H1 (cell line): ENCODE measurements around the gene IL17A. TPM values are rescaled to one million over a fixed set of nuclear protein-coding genes. Genes with fewer than 3 reads are reported as not detected.

Experiments
- CTCF ChIA-PET: fragments of 300-600 bp; sonication (Branson Sonifier 250); formaldehyde crosslinking; loops from one replicate; lab custom pipeline; 2021; ENCODE audit not compliant: partially characterized antibody; lab: Charles Lee
- POLR2A ChIA-PET: fragments of 300-600 bp; sonication (Branson Sonifier 250); formaldehyde crosslinking; loops from one replicate; lab custom pipeline; 2021; ENCODE audit warnings: inconsistent platforms; ENCODE audit not compliant: partially characterized antibody; lab: Charles Lee
- DNase-seq, 2 experiments: peaks; one replicate each; pipeline versions ENCODE4 v3.0.0 to v3.0.0-alpha.2; 2010 to 2022; ENCODE audit warnings: low spot score in 2 of 2, low read depth in 1 of 2, mixed read lengths in 1 of 2
- FAIRE-seq: peaks from 2 replicates; lab custom pipeline; 2011; peaks lifted over from hg19 to GRCh38; lab: Jason Lieb, UNC
- H2AFZ ChIP-seq: 2 replicates; pipeline ENCODE4 v1.8.1; 2012; ENCODE audit warnings: low read length, inconsistent platforms
- H2AK5ac ChIP-seq: 2 replicates; pipeline ENCODE4 v1.6.1; 2013; ENCODE audit warnings: low read depth, low read length
- H2BK120ac ChIP-seq: replicated peaks from 2 replicates; pipeline ENCODE3; 2013; ENCODE audit warnings: low read depth, low read length, inconsistent platforms
- H2BK12ac ChIP-seq: 2 replicates; pipeline ENCODE4 v1.6.1; 2013; ENCODE audit warnings: low read depth, low read length
- H2BK15ac ChIP-seq: 2 replicates; pipeline ENCODE4 v1.6.1; 2013; ENCODE audit warnings: low read length
- H2BK20ac ChIP-seq: 2 replicates; pipeline ENCODE4 v1.6.1; 2013; ENCODE audit warnings: low read length
- H2BK5ac ChIP-seq: 2 replicates; pipeline ENCODE4 v1.6.1; 2013; ENCODE audit warnings: low read depth, low read length
- H3K14ac ChIP-seq: 2 replicates; pipeline ENCODE4 v1.6.1; 2013; ENCODE audit warnings: inconsistent platforms; ENCODE audit not compliant: insufficient read length
- H3K18ac ChIP-seq: 2 replicates; pipeline ENCODE4 v1.6.1; 2013; ENCODE audit warnings: low read length; ENCODE audit errors: extremely low read depth
- H3K23ac ChIP-seq: 2 replicates; pipeline ENCODE4 v1.6.1; 2013; ENCODE audit warnings: inconsistent platforms; ENCODE audit not compliant: insufficient read length
- H3K23me2 ChIP-seq: 2 replicates; pipeline ENCODE4 v1.6.1; 2013; ENCODE audit warnings: low read depth, low read length
- H3K27ac ChIP-seq: 2 replicates; pipeline ENCODE4 v1.6.1; 2011; ENCODE audit warnings: low read depth, low read length, inconsistent platforms
- H3K27me3 ChIP-seq, 4 experiments: replicated peaks in 1 of 4; 1 replicate in 1 of 4; 2 replicates in 3 of 4; pipeline versions ENCODE4 v1.6.1 to v1.8.1; 2011 to 2013; ENCODE audit warnings: low read length in 3 of 4, mild to moderate bottlenecking in 3 of 4, inconsistent platforms in 2 of 4, mixed read lengths in 2 of 4, moderate library complexity in 1 of 4; ENCODE audit not compliant: control insufficient read depth in 3 of 4, insufficient read depth in 3 of 4; ENCODE audit errors: extremely low read depth in 1 of 4
- H3K36me3 ChIP-seq, 4 experiments: 2 replicates each; pipeline versions ENCODE4 v1.6.1 to v1.8.1; 2011 to 2013; ENCODE audit warnings: mild to moderate bottlenecking in 4 of 4, low read length in 3 of 4, moderate library complexity in 2 of 4, control low read depth in 1 of 4, inconsistent platforms in 1 of 4; ENCODE audit not compliant: insufficient read depth in 4 of 4, control insufficient read depth in 2 of 4
- H3K4ac ChIP-seq: replicated peaks from 2 replicates; pipeline ENCODE3; 2013; ENCODE audit warnings: low read length, low read depth, mixed read lengths, inconsistent platforms; ENCODE audit not compliant: insufficient read length
- H3K4me1 ChIP-seq, 4 experiments: replicated peaks in 1 of 4; 1 replicate in 1 of 4; 2 replicates in 3 of 4; pipeline versions ENCODE4 v1.6.1 to v1.8.1; 2011 to 2013; ENCODE audit warnings: low read length in 3 of 4, inconsistent platforms in 2 of 4, mixed read lengths in 1 of 4; ENCODE audit not compliant: insufficient read depth in 4 of 4, control insufficient read depth in 3 of 4
- H3K4me2 ChIP-seq, 2 experiments: 2 replicates each; pipeline versions ENCODE4 v1.6.1 to v1.8.1; 2011 to 2013; ENCODE audit warnings: low read depth in 2 of 2, low read length in 2 of 2, control low read depth in 1 of 2, inconsistent platforms in 1 of 2, mild to moderate bottlenecking in 1 of 2; ENCODE audit not compliant: insufficient read depth in 1 of 2
- H3K4me3 ChIP-seq, 4 experiments: fragments of 200-600, 300-600 bp in 1 of 4; sonication (generic), shearing (Covaris generic), sonication (Bioruptor Twin) in 1 of 4; 2 replicates each; pipeline versions ENCODE4 v1.5.1 to v1.8.1; 2011 to 2016; ENCODE audit warnings: low read length in 4 of 4, low read depth in 3 of 4, control low read depth in 2 of 4, inconsistent platforms in 2 of 4, mild to moderate bottlenecking in 2 of 4, mixed read lengths in 1 of 4, moderate library complexity in 1 of 4; ENCODE audit not compliant: insufficient read depth in 2 of 4; ENCODE audit errors: extremely low read depth in 1 of 4
- H3K56ac ChIP-seq: replicated peaks from 2 replicates; pipeline ENCODE3; 2013; ENCODE audit warnings: low read depth, mild to moderate bottlenecking, mixed read lengths, low read length, inconsistent platforms; ENCODE audit not compliant: insufficient read length
- H3K79me1 ChIP-seq: 2 replicates; pipeline ENCODE4 v1.6.1; 2013; ENCODE audit warnings: low read depth, low read length, control low read depth
- H3K79me2 ChIP-seq, 2 experiments: 2 replicates each; pipeline versions ENCODE4 v1.6.1 to v1.8.1; 2012 to 2013; ENCODE audit warnings: low read length in 2 of 2, mild to moderate bottlenecking in 2 of 2, inconsistent platforms in 1 of 2; ENCODE audit not compliant: insufficient read depth in 2 of 2, control insufficient read depth in 1 of 2
- H3K9ac ChIP-seq, 4 experiments: replicated peaks in 1 of 4; 1 replicate in 1 of 4; 2 replicates in 3 of 4; pipeline versions ENCODE4 v1.6.1 to v1.8.1; 2011 to 2013; ENCODE audit warnings: low read depth in 3 of 4, low read length in 3 of 4, control low read depth in 2 of 4, mild to moderate bottlenecking in 2 of 4, moderate library complexity in 2 of 4, inconsistent platforms in 1 of 4; ENCODE audit errors: extremely low read depth in 1 of 4
- H3K9me3 ChIP-seq, 2 experiments: 2 replicates each; pipeline versions ENCODE4 v1.6.1 to v1.8.1; 2012 to 2013; ENCODE audit warnings: mild to moderate bottlenecking in 2 of 2, moderate library complexity in 2 of 2, control low read depth in 1 of 2, inconsistent platforms in 1 of 2, low read depth in 1 of 2, low read length in 1 of 2, mixed read lengths in 1 of 2; ENCODE audit not compliant: insufficient read depth in 2 of 2
- H4K20me1 ChIP-seq, 2 experiments: replicated peaks in 1 of 2; 2 replicates each; pipeline versions ENCODE3 to v1.8.1; 2011 to 2013; ENCODE audit warnings: inconsistent platforms in 2 of 2, low read length in 2 of 2, mild to moderate bottlenecking in 1 of 2; ENCODE audit not compliant: insufficient read depth in 2 of 2, control insufficient read depth in 1 of 2
- H4K5ac ChIP-seq: 2 replicates; pipeline ENCODE4 v1.6.1; 2013; ENCODE audit warnings: low read length, low read depth, mixed read lengths, inconsistent platforms; ENCODE audit not compliant: insufficient read length
- H4K8ac ChIP-seq: 2 replicates; pipeline ENCODE4 v1.8.0; 2013; ENCODE audit warnings: mild to moderate bottlenecking, moderate library complexity, low read length, inconsistent platforms; ENCODE audit not compliant: insufficient read depth; ENCODE audit errors: extremely low read depth
- H4K91ac ChIP-seq: replicated peaks from 2 replicates; pipeline ENCODE3; 2013; ENCODE audit warnings: low read length, mixed read lengths, inconsistent platforms; ENCODE audit not compliant: insufficient read length
- CBX5 ChIP-seq: fragments of 300-800, 300-1000 bp; sonication (generic); IDR thresholded peaks from 2 replicates; pipeline ENCODE4 v1.7.1; 2016; ENCODE audit warnings: antibody characterized with exemption, low read length, low read depth
- EGR1 ChIP-seq: IDR thresholded peaks from 2 replicates; pipeline ENCODE4 v1.6.1; 2011; ENCODE audit warnings: low read depth, low read length, borderline replicate concordance
- POLR2A ChIP-seq, 2 experiments: IDR thresholded peaks; 1 replicate in 1 of 2; 2 replicates in 1 of 2; pipeline ENCODE4 v1.6.1; 2011; ENCODE audit warnings: low read depth in 2 of 2, low read length in 2 of 2, mild to moderate bottlenecking in 2 of 2; ENCODE audit errors: control extremely low read depth in 1 of 2
- RXRA ChIP-seq: IDR thresholded peaks from 2 replicates; pipeline ENCODE4 v1.6.1; 2011; ENCODE audit warnings: low read depth, mild to moderate bottlenecking, low read length, moderate library complexity; ENCODE audit not compliant: insufficient read depth
- WGBS, 2 experiments: shearing (Covaris generic) in 1 of 2; methylation state at CpG; one replicate each; pipeline versions ENCODE4 v1.1.6 to v1.1.7; 2013 to 2015; ENCODE audit warnings: low lambda C conversion rate in 2 of 2, mixed read lengths in 2 of 2, inconsistent platforms in 1 of 2, low coverage in 1 of 2, missing lambda C conversion rate in 1 of 2; ENCODE audit not compliant: insufficient replicate concordance in 2 of 2, insufficient coverage in 1 of 2, insufficient read length in 1 of 2; ENCODE audit errors: extremely low coverage in 1 of 2, missing lambda C conversion rate in 1 of 2; 5-methylcytosine and 5-hydroxymethylcytosine counted together
- polyA plus RNA-seq, 7 experiments: library from polyadenylated mRNA; depleted of rRNA in 3 of 7; stranded (reverse) in 5 of 7; unstranded in 2 of 7; fragments of >200 nt in 5 of 7; fragments of 200-250 nt in 2 of 7; gene quantifications; 1 replicate in 5 of 7; 2 replicates in 1 of 7; 4 replicates in 1 of 7; pipeline versions ENCODE4 v1.2.1 to v1.2.3, GENCODE V29; 2011 to 2013; ENCODE audit warnings: missing spikeins in 2 of 7, mixed read lengths in 2 of 7
- total RNA-seq: library from RNA; stranded (reverse); fragmentation: NEBNext Ultra II Directional; extraction: Animal tissue kit (Norgen Biotek cat#: 25700); gene quantifications from 2 replicates; pipeline ENCODE4 v1.2.1, GENCODE V29; 2021

IL17A gene
- total and polyA plus RNA-seq, 2 of the 8 experiments (the other 6 are each of a cell fraction or from before 2014, with no cell fraction given): not detected

DNA sequence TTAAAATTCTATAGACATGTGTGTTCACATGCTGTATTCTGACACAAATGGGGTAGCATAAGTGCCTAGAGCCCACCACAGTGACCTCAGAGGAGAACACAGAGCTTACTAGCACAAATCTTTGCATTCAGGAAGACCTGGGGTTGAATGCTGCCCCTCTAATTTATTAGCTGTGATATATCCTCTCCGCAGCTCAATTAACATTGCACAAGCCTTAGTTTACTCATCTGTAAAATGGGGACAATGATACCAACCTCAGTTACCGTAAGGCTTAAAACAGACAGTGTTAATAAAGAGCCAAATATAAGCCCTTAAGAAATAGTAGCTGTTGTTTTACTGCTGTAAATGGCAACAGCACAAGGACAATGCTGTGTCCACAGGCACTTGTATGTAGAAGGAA is 36.2 kb upstream of the IL17A start:
- Histone ChIP-seq H3K27me3 (no peaks in the 10 kb centered on the region; a peak in 2 of 7 replicates), H3K36me3 (no peaks in the 10 kb centered on the region), H3K79me2 (no peaks in the 10 kb centered on the region), H3K23me2 (no peaks in the 10 kb centered on the region; the same call in 1 of the 2 replicates), H3K9ac (no peak overlapping the region), H3K56ac (no peak overlapping the region), H2AK5ac (no peak overlapping the region), H3K27ac (no peak overlapping the region), H3K4me2 (no peak overlapping the region), H3K14ac (no peak overlapping the region), H3K4ac (no peak overlapping the region), H3K18ac (no peak overlapping the region), H2BK120ac (no peak overlapping the region), H2AFZ (no peak overlapping the region), H4K5ac (no peak overlapping the region), H2BK15ac (no peak overlapping the region), H3K4me3 (no peak overlapping the region), H4K20me1 (no peaks in the 10 kb centered on the region), H3K4me1 (peaks cover 3 to 6% (median 3%) of the 10 kb centered on the region in 4 experiments; a peak in 4 of 7 replicates), H3K79me1 (no peaks in the 10 kb centered on the region), H2BK20ac (no peak overlapping the region), H4K8ac (no peak overlapping the region), H2BK12ac (no peak overlapping the region), H2BK5ac (no peak overlapping the region), H3K9me3 (no peaks in the 10 kb centered on the region), H3K23ac (no peak overlapping the region), H4K91ac (no peak overlapping the region)
- TF ChIP-seq CBX5 (no peak), EGR1 (no peak), RXRA (no peak), POLR2A (IDR thresholded peaks at IDR 0.05; ENCODE audit: control extremely low read depth in 1 of 2, low read depth in 2 of 2, low read length in 2 of 2) (no peak)
- DNase-seq (no peak), FAIRE-seq (no peak)
- 94% methylated on average over 2 of the region's 2 CpGs; no CpG with 5 or more reads in 1 of the 2 experiments for WGBS, 2 experiments
- CTCF ChIA-PET: interaction anchor here (0.6 to 1.5 kb wide), 6 partner anchors 8 to 923 kb away, joined by 3 to 5 read pairs (median 3); no protein-coding TSS in a partner anchor
- POLR2A ChIA-PET: interaction anchor here (0.7 kb wide), 1 partner anchor 173 kb away, joined by 3 read pairs; no protein-coding TSS in a partner anchor
